HFF-Myc (cell line): ENCODE data around the gene GSTA5.
A peak's percentile ranks its signal among the peaks of the same experiment; 100 is the strongest.
"Not testable (repeated sequence)": the region's sequence is repeated elsewhere in the genome, so short reads cannot be mapped to it uniquely, and the experiment has no call there.

Source experiments
- DNase-seq: peaks from one replicate; pipeline ENCODE4 v3.0.0-alpha.2; 2011; ENCODE audit warnings: low read depth; ENCODE audit errors: extremely low read depth
- H3K4me3 ChIP-seq: replicated peaks from 2 replicates; pipeline ENCODE4 v1.5.1; 2011; ENCODE audit warnings: low read depth, mild to moderate bottlenecking, control low read depth, low read length
- TF ChIP-seq, protein P1 (sequence below): IDR thresholded peaks from 2 replicates; pipeline ENCODE4 v1.5.1; 2012; ENCODE audit warnings: mild to moderate bottlenecking, low read depth, low read length, control low read depth; ENCODE audit errors: missing control alignments

GSTA5 gene

DNA sequence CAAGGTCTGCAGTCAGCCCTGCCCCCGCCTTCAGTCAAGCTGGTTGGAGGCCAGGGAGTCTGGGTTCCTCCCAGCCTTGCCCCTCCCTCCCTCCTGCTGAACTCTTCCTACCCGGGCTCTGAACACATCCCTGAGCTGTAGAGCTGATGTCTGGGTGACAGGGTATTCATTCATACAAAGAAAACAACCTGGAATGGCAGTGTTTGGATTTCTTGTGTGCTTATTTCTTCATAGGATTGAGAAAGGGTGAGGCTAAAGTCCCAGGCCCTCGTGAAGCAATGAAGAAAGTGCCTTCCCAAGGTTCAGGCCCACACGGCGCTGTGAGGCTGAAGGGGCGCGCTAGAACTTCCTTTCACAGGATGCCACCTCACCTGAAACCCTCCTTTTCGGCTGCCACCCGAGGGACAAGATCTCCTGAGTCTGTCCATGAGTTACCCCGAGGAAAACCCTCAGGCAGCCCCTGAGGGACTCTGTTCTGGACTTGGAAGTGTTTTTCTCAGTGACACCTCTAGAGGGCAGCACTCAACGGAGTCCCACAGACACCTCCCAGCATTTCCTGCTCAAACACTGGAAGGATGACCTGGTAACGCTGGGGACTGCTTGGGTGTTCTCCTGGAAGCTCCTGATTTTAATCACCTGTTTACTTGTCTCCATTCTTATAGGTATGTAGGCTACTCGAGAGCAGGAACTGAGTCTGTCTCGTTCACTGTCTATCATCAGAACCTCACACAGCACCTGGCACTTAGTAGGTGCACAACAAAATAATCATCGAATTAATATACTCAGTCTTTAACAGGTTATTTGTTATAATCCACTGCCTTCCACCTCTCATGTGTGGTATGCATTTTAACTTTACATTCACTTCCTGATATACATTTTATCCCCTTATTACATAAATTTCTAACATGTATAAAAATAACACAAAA, 25.2 kb downstream of the GSTA5 start:
- DNase-seq = peak; percentile 14
- TF ChIP-seq, protein P1, sequence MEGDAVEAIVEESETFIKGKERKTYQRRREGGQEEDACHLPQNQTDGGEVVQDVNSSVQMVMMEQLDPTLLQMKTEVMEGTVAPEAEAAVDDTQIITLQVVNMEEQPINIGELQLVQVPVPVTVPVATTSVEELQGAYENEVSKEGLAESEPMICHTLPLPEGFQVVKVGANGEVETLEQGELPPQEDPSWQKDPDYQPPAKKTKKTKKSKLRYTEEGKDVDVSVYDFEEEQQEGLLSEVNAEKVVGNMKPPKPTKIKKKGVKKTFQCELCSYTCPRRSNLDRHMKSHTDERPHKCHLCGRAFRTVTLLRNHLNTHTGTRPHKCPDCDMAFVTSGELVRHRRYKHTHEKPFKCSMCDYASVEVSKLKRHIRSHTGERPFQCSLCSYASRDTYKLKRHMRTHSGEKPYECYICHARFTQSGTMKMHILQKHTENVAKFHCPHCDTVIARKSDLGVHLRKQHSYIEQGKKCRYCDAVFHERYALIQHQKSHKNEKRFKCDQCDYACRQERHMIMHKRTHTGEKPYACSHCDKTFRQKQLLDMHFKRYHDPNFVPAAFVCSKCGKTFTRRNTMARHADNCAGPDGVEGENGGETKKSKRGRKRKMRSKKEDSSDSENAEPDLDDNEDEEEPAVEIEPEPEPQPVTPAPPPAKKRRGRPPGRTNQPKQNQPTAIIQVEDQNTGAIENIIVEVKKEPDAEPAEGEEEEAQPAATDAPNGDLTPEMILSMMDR = peak; percentile 77
- no peak overlapping the region for H3K4me3 ChIP-seq

DNA sequence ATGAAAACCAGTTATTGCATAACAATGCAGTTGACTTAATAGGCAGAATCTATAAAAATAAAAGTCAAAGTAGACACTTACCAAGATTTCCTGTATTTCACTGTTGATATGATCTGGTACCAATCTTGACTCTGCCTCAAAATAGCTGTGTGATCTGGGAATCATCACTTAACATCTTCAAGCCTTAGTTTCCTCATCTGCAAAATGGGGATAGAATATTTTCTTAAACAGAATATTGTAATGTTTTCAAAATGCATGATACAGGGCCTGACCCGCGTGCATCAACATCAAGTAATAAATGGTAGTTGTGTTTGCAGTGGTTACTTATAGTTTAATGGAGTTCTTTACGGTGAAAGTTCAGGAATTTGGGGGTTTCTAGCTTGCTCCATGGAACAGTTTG, 26.1 kb downstream of the GSTA5 start:
- H3K4me3 ChIP-seq, DNase-seq: not testable (repeated sequence)

DNA sequence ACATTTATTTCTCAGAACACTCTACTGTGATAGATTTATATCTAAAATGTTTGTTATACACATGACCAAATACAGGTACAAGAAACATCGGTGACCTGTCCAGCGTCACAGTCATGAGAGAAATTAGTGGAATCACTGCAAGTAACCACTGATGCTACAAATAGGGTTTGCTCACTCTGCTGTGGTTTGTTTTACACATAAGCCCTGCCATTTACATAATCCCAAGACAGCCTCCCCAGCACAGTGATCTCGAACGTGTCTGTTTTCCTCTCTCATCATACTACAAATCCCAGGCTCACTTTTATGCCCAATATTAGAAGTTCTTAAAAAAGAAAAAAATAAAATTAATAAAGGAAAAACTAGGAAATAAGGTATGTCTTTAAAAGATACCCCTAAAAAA, 30.8 kb downstream of the GSTA5 start:
- DNase-seq, H3K4me3 ChIP-seq: not testable (repeated sequence)

DNA sequence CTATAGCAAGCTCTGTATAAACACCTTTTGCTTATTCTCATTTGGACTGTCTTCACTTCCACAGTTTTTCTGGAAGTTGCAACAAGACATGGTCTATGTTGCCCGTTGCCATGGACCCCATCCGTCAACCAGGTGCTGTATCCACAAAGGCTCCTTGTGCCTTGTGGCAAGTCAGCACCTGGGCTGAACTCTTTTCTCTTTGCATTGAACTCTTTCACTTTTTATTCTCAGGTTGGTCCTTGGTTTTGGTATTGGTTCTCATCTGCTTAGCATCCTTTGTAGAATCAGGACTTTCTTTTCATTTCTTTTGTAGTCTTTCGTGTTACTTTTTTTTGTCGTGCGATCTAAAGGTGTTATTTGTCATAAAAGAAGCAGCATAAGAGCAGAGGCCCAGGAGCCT, 32.0 kb downstream of the GSTA5 start:
- DNase-seq = no peak
- TF ChIP-seq, protein P1 = no peak
- no peak overlapping the region for H3K4me3 ChIP-seq

DNA sequence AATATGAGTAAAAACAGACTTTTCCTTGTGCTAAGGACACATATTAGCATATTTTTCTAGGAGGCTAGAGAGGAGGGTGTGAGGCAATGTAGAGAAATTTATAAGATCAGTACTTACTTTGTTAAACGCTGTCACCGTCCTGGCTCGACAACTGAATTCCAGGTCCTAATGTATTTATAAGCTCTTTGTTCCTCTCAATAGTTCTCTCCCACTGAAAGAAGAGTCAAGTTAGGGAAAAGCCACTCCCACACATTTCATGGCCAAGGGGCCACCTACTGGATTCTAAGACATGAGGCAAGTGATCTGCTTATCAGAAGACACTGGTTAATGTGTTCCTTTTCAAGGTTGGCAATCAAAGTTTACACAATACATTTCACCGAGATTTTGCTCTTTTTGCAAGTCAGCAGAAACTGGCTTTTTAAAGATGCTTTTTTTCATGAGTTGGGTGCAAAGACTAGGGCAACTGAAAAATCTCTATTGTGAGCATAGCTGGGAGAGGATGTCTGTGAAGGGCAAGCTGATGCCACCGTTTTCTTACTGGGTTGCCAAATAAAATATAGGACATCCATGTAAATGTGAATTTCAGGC, 36.9 kb downstream of the GSTA5 start, which contains the start of gene GSTA1:
TSS of gene GSTA1 (minus strand) at position 149 of the 588 bp plus-strand sequence. CDS start 4,549 bp downstream, outside the sequence.
- not testable (repeated sequence) for DNase-seq, H3K4me3 ChIP-seq

DNA sequence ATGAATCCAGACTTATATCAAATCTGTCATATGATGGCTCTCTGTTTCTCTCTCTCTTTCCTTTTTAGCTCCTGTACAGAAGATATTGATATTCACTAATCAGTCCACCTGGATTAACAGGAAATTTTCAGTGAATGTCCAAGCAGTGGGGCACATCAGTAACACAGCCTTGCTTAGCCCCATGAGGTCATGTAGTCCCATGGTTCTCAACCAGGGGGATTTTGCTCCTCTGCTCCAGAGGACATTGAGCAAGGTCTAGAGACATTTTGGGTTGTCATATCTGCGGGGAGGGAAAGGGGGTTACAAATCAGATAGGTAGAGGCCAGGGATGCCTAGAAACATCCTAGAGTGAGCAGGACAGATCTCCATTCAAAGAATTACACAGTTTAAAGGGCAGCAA, 37.8 kb downstream of the GSTA5 start:
- TF ChIP-seq, protein P1 = no peak
- H3K4me3 ChIP-seq = no peak overlapping the region
- no peak for DNase-seq

DNA sequence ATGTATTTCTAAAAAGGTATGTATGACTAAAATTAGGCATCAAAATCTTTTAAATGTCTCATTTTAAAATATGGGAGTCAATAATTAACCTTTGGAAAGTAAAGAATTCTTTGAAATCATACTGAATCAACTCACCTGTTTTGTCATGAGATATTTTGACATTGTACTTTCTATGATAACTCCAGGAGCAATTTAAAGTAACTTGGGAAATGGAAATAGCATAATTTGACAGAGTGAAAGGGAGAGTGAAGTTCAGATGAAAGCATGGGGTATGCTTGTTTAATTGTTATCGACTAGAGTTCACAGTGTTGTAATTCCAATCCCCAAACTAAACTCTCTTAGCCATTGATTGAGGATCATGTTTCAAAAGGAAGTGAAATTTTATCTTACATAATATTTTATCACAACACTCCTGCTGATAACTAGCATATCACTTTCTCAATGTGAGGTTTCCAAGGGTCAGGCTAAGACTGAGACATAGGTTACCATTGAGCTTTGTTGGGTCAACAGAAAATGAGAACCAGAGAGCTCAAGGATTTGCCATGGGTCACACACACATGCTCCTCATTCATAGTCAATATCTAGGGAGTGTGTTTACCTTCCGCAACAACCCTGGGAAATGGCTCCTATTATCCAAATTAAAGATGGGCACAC, 39.3 kb downstream of the GSTA5 start:
- DNase-seq = no peak
- TF ChIP-seq, protein P1 = no peak
- H3K4me3 ChIP-seq = no peak overlapping the region

DNA sequence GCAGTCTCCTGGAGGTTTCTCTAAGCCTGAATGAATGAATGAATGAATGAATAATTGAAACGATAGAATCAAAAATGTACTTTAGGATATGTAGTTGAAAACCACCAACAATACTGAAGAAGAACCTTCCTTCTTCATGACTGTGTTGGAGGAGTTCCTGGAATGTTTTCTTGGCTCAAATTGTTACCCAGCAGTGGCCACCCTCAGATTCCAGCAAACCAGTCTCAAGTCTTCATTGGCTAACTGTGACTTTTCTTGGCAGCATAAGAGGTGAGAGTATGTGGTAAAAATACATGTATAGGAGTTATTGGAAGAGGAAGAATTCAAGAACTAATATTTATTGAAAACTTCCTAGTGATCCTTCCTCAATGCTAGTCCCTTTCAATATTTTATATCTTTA, 41.3 kb downstream of the GSTA5 start:
- DNase-seq, H3K4me3 ChIP-seq: not testable (repeated sequence)

DNA sequence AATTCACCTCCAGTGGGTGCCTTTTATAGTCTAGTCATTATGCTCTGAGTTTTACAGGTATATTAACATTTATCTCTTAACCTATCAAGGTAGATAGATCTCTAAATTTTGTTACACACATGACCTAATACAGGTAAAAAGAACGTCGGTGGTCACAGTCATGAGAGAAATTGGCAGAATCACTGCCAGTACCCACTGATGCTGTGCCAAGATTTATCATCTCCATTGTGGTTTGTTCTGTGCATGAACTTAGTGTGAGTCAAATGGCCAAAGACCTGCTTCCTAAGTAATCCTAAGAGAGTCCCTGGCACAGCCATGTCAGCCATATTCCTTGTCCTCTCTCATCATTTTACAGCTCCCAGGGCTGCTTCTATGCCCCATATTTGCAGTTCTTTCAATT, 46.2 kb downstream of the GSTA5 start:
- not testable (repeated sequence) for DNase-seq, H3K4me3 ChIP-seq
